Astrocyte (in vitro differentiated cells and primary cell): ENCODE measurements around the gene ZNF83.

Source experiments
- CTCF ChIP-seq: IDR thresholded peaks from 2 replicates; pipeline ENCODE4 v1.5.1; 2011; ENCODE audit warnings: low read depth, mild to moderate bottlenecking, inconsistent platforms, low read length, moderate library complexity; ENCODE audit not compliant: insufficient read depth
- EZH2 ChIP-seq: IDR thresholded peaks from 2 replicates; pipeline ENCODE4 v1.6.1; 2012; ENCODE audit warnings: mild to moderate bottlenecking, low read length, inconsistent platforms; ENCODE audit not compliant: insufficient read depth

- TF ChIP-seq CTCF (no peak), EZH2 (no peak)
These were observed 45.9 kb downstream of the ZNF83 start for GRCh38 chr19:52592301-52592700.
